GM19193 (cell line): ENCODE data around the gene HCN4.

ENCODE experiments used
- POLR2A ChIP-seq: IDR thresholded peaks from 4 replicates; pipeline ENCODE4 v1.6.1; 2011; ENCODE audit not compliant: insufficient read depth, insufficient read length; ENCODE audit errors: extremely low read depth

The HCN4 gene

GRCh38 chr15:73340502-73341192 lies 28.1 kb downstream of the HCN4 start:
- TF ChIP-seq POLR2A, result no peak

- no peak for TF ChIP-seq POLR2A
Measured at GRCh38 chr15:73338606-73339374, 30.0 kb downstream of the HCN4 start.

GRCh38 chr15:73338058-73338457 lies 30.7 kb downstream of the HCN4 start:
- no peak for TF ChIP-seq POLR2A

GRCh38 chr15:73337187-73337586 lies 31.6 kb downstream of the HCN4 start:
- TF ChIP-seq POLR2A, result no peak

- TF ChIP-seq POLR2A, result no peak
Measured at GRCh38 chr15:73336756-73337155, 32.0 kb downstream of the HCN4 start.

- no peak for TF ChIP-seq POLR2A
Measured at GRCh38 chr15:73335471-73335870, 33.3 kb downstream of the HCN4 start.

- no peak for TF ChIP-seq POLR2A
Measured at GRCh38 chr15:73335026-73335425, 33.7 kb downstream of the HCN4 start.

GRCh38 chr15:73334086-73334485 lies 34.7 kb downstream of the HCN4 start:
- no peak for TF ChIP-seq POLR2A

- no peak for TF ChIP-seq POLR2A
Measured at GRCh38 chr15:73333001-73333400, 35.8 kb downstream of the HCN4 start.

GRCh38 chr15:73331991-73332925 lies 36.5 kb downstream of the HCN4 start:
- TF ChIP-seq POLR2A, result no peak

GRCh38 chr15:73331501-73331900 lies 37.3 kb downstream of the HCN4 start:
- TF ChIP-seq POLR2A, result no peak

- TF ChIP-seq POLR2A, result no peak
Measured at GRCh38 chr15:73330206-73331051, 38.3 kb downstream of the HCN4 start.

GRCh38 chr15:73329501-73330200 lies 39.1 kb downstream of the HCN4 start:
- TF ChIP-seq POLR2A, result no peak

GRCh38 chr15:73328981-73329380 lies 39.8 kb downstream of the HCN4 start:
- no peak for TF ChIP-seq POLR2A

- no peak for TF ChIP-seq POLR2A
Measured at GRCh38 chr15:73328149-73328820, 40.5 kb downstream of the HCN4 start.
